GM23248 (cell line): ENCODE results near the gene SCN11A. TPM values are rescaled to one million over a fixed set of nuclear protein-coding genes. Genes with fewer than 3 reads are reported as not detected.

Experiments
- DNase-seq: peaks from one replicate; pipeline ENCODE4 v3.0.0-alpha.2; 2015
- H2AFZ ChIP-seq: fragments of 200-600 bp; sonication (generic); 2 replicates; pipeline ENCODE4 v1.6.1; 2016; ENCODE audit warnings: antibody characterized with exemption
- H3F3A ChIP-seq: fragments of 200-600 bp; sonication (generic); 2 replicates; pipeline ENCODE4 v1.6.1; 2016; ENCODE audit warnings: mild to moderate bottlenecking, antibody characterized with exemption, mixed run types; ENCODE audit not compliant: insufficient read depth
- H3K27ac ChIP-seq: fragments of 200-600 bp; sonication (generic); 2 replicates; pipeline ENCODE4 v1.5.1; 2016; ENCODE audit warnings: mild to moderate bottlenecking
- H3K27me3 ChIP-seq: fragments of 200-600 bp; sonication (generic); replicated peaks from 2 replicates; pipeline ENCODE4 v1.6.1; 2016; ENCODE audit warnings: mild to moderate bottlenecking; ENCODE audit not compliant: insufficient read depth
- H3K36me3 ChIP-seq: fragments of 200-600 bp; sonication (generic); 2 replicates; pipeline ENCODE4 v1.6.1; 2016; ENCODE audit warnings: low read depth, mild to moderate bottlenecking
- H3K4me1 ChIP-seq: fragments of 200-600 bp; sonication (generic); 2 replicates; pipeline ENCODE4 v1.6.1; 2016; ENCODE audit warnings: mild to moderate bottlenecking; ENCODE audit not compliant: insufficient read depth
- H3K4me2 ChIP-seq: fragments of 200-600 bp; sonication (generic); one replicate; pipeline ENCODE4 v1.6.1; 2016; ENCODE audit warnings: mild to moderate bottlenecking; ENCODE audit not compliant: unreplicated experiment
- H3K4me3 ChIP-seq: fragments of 200-600 bp; sonication (generic); 2 replicates; pipeline ENCODE4 v1.5.1; 2016; ENCODE audit warnings: mild to moderate bottlenecking
- H3K79me2 ChIP-seq: fragments of 200-600 bp; sonication (generic); 2 replicates; pipeline ENCODE4 v1.6.1; 2016; ENCODE audit warnings: mild to moderate bottlenecking; ENCODE audit not compliant: insufficient read depth
- H3K9ac ChIP-seq: fragments of 200-600 bp; sonication (generic); 2 replicates; pipeline ENCODE4 v1.6.1; 2016; ENCODE audit warnings: mild to moderate bottlenecking
- H3K9me2 ChIP-seq: fragments of 200-600 bp; sonication (generic); 2 replicates; pipeline ENCODE4 v1.6.1; 2016; ENCODE audit warnings: mixed run types, mild to moderate bottlenecking, moderate library complexity; ENCODE audit not compliant: insufficient read depth
- H3K9me3 ChIP-seq: fragments of 200-600 bp; sonication (generic); one replicate; pipeline ENCODE4 v1.6.1; 2017; ENCODE audit warnings: low read depth
- H4K20me1 ChIP-seq: fragments of 200-600 bp; sonication (generic); 2 replicates; pipeline ENCODE4 v1.6.0; 2016; ENCODE audit not compliant: insufficient read depth
- EZH2 ChIP-seq: fragments of 200-600 bp; sonication (generic); IDR thresholded peaks from 2 replicates; pipeline ENCODE4 v1.6.1; 2018; ENCODE audit warnings: antibody characterized with exemption, mild to moderate bottlenecking; ENCODE audit not compliant: insufficient read depth, poor library complexity, severe bottlenecking
- EZH2phosphoT487 ChIP-seq: fragments of 200-600 bp; sonication (generic); IDR thresholded peaks from 2 replicates; pipeline ENCODE4 v1.6.1; 2018; ENCODE audit warnings: antibody characterized with exemption, moderate library complexity, mild to moderate bottlenecking, low read depth; ENCODE audit not compliant: insufficient read depth
- WGBS, 2 experiments: methylation state at CpG; one replicate each; pipeline ENCODE4 v1.1.6; 2015 to 2017; ENCODE audit warnings: low lambda C conversion rate in 2 of 2, low coverage in 1 of 2; ENCODE audit errors: missing lambda C conversion rate in 2 of 2; 5-methylcytosine and 5-hydroxymethylcytosine counted together
- in situ Hi-C: fragments of 300-500 bp; cut with MboI; formaldehyde crosslinking; loops from 2 replicates; pipeline ENCODE4 v1.15.0; 2020
- polyA plus RNA-seq: library from polyadenylated mRNA; unstranded; fragments of >200 nt; fragmentation: Nextera tagmentation; extraction: Ambion mirVana; gene quantifications from 2 replicates; pipeline ENCODE4 v1.2.1, GENCODE V29; 2016
- total RNA-seq: library from RNA; depleted of rRNA; stranded (reverse); fragments of >200 nt; shearing (Covaris generic); gene quantifications from 2 replicates; pipeline ENCODE4 v1.2.3, GENCODE V29; 2014

SCN11A gene
- total and polyA plus RNA-seq, 2 experiments from 2014 or later: not detected

DNA sequence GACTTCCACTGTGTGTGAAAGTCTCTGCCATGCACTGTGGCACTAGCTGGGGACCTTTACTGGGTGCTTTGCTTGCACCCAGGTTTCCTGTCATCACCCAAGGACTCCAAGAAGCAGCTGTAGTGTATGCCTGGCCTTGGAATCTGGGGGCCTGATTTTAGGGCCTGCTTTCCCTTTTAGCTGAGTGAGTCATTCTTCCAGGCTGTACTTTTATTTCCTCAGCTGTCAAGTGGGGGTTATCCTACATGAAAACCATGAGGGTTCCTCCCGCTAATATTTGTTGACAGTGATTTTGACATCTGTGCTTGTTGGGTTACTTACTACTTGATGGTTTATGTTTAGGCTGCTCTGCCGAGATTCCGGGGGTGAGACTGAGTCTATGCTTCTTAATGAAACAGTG lies 37.1 kb upstream of the SCN11A start:
- Histone ChIP-seq H3K79me2 (no peaks in the 10 kb centered on the region), H4K20me1 (no peaks in the 10 kb centered on the region), H3K4me3 (no peak overlapping the region), H3K9me2 (no peaks in the 10 kb centered on the region), H3K27ac (no peak overlapping the region), H3F3A (no peaks in the 10 kb centered on the region), H3K9ac (no peak overlapping the region), H3K36me3 (peaks cover 39% of the 10 kb centered on the region), H3K4me2 (no peak overlapping the region), H3K9me3 (no peaks in the 10 kb centered on the region), H3K27me3 (no peaks in the 10 kb centered on the region), H2AFZ (no peak overlapping the region), H3K4me1 (no peaks in the 10 kb centered on the region)
- DNase-seq: peak; percentile 14
- TF ChIP-seq EZH2phosphoT487: no peak
- TF ChIP-seq EZH2: no peak
- 76 to 83% methylated on average over 3 of the region's 3 CpGs for WGBS, 2 experiments
- in situ Hi-C loops: no loop called here

DNA sequence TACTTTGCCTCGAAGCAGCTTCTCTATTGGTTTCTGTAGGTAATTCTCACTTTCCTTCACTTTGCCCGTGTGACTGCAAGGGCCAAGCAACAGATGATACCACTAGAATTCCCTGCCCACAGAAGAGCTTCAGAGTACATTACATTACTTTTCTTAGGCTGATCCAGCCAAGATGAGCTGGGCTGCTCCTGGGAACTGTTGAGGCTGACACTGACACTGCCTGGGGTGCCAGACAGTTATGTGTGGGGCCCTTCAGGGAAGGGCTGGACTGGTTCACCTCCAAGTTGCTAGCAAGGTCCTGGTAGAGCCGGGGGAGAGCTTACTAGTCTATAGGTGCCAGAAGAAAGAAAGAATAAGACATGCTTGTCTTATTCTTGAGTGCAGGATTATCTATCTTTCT lies 36.7 kb upstream of the SCN11A start:
- Histone ChIP-seq H3K9ac (no peak overlapping the region), H3K27ac (no peak overlapping the region), H3K79me2 (no peaks in the 10 kb centered on the region), H3K9me3 (no peaks in the 10 kb centered on the region), H2AFZ (no peak overlapping the region), H3F3A (no peaks in the 10 kb centered on the region), H3K9me2 (no peaks in the 10 kb centered on the region), H3K4me3 (no peak overlapping the region), H3K4me2 (no peak overlapping the region), H3K36me3 (peaks cover 34% of the 10 kb centered on the region), H4K20me1 (no peaks in the 10 kb centered on the region), H3K4me1 (no peaks in the 10 kb centered on the region), H3K27me3 (no peaks in the 10 kb centered on the region)
- in situ Hi-C loops: no loop called here
- no peak for DNase-seq
- TF ChIP-seq EZH2 (no peak), EZH2phosphoT487 (no peak)
- 91 to 97% methylated on average over 3 of the region's 3 CpGs for WGBS, 2 experiments

DNA sequence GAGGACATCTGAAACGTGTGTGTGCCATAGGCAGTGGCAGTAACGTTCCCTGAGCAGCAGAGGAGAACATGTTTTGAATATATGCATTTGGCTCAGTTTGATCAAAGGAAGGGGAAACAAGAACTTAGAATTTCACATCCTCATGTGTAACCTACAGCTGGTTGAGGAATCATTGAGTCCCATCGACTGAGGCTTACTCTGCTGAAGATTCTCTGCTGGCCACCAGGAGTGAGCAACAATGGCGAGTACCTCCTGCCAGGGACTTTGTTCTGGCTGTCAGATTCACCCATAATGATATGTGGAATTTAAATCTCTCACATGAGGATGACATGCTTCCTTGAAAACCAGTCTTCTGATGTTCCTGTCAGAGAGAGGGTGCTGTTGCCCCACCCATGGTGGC lies 34.4 kb upstream of the SCN11A start:
- no peak overlapping the region for H3K4me2 ChIP-seq
- no peak overlapping the region for H3K27ac ChIP-seq
- H3K9me3 ChIP-seq: no peaks in the 10 kb centered on the region
- no peak overlapping the region for H3K9ac ChIP-seq
- H3K9me2 ChIP-seq: no peaks in the 10 kb centered on the region
- H3F3A ChIP-seq: no peaks in the 10 kb centered on the region
- TF ChIP-seq EZH2 (no peak), EZH2phosphoT487 (no peak)
- no peaks in the 10 kb centered on the region for H4K20me1 ChIP-seq
- peaks cover 26% of the 10 kb centered on the region for H3K36me3 ChIP-seq
- no peaks in the 10 kb centered on the region for H3K4me1 ChIP-seq
- H2AFZ ChIP-seq: no peak overlapping the region
- no peaks in the 10 kb centered on the region for H3K79me2 ChIP-seq
- in situ Hi-C loops: no loop called here
- H3K4me3 ChIP-seq: no peak overlapping the region
- no peak for DNase-seq
- no peaks in the 10 kb centered on the region for H3K27me3 ChIP-seq
- whole genome bisulfite sequencing, 2 experiments: 68 to 70% methylated on average over 4 of the region's 4 CpGs

DNA sequence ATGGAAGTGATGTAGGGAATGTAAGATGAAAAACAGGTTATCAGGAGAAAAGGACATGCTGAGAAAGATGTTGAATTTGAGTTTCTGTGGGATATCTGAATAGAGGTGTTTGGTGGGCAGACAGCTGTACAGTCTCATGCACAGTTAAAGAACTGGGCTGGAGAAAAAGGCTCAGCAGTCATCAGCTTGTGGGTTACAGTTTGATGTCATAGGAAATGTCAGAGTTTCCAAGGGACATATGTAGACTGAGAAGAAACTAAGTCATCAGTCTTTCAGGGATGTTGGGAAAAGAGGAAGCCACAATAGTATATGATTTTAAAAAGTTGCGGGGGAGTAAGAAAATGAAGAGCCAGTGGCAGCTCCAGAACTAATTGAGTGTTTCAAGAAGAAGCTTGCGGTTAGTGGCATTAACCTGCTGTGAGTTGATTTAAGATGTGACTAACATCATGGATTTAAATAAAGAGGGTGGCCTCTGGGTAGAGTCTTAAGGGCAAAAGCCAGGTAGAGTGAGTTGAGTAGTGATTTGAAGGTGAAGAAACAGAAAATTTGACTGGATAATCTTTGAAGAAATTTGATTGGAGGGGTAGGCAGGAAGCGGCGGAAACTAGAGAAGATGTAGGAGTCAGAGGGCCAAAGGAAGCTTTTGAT lies 31.0 kb upstream of the SCN11A start:
- Histone ChIP-seq H3K4me2 (no peak overlapping the region), H3K36me3 (peaks cover 11% of the 10 kb centered on the region), H3F3A (no peaks in the 10 kb centered on the region), H3K9me2 (no peaks in the 10 kb centered on the region), H3K4me1 (no peaks in the 10 kb centered on the region), H3K79me2 (no peaks in the 10 kb centered on the region), H3K4me3 (no peak overlapping the region), H3K27ac (no peak overlapping the region), H3K27me3 (no peaks in the 10 kb centered on the region), H2AFZ (no peak overlapping the region), H4K20me1 (no peaks in the 10 kb centered on the region), H3K9me3 (no peaks in the 10 kb centered on the region), H3K9ac (no peak overlapping the region)
- no peak for DNase-seq
- 98% methylated on average over 4 of the region's 4 CpGs for WGBS, 2 experiments
- TF ChIP-seq EZH2: no peak
- in situ Hi-C loops: no loop called here

DNA sequence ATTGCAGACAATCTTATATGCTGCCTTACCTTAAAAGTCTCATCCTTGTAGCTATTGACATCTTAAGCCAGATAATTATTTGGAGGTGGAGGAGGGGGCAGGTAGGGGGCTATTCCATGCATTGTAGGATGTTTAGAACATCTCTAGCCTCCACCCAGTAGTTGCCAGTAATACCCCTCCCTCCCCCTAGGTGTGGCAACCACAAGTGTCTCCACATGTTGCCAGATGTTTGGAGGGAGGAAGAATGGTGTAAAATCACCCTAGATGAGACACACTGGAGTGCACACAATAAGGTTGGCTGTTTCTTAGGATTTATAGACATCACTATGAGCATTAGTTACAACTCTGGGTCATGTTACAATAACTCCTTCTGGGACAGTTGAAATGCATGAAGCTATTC lies 28.3 kb upstream of the SCN11A start:
- no peak overlapping the region for H2AFZ ChIP-seq
- no peak overlapping the region for H3K4me3 ChIP-seq
- DNase-seq: no peak
- no peak overlapping the region for H3K27ac ChIP-seq
- H3K36me3 ChIP-seq: peaks cover 22% of the 10 kb centered on the region
- H3K9ac ChIP-seq: no peak overlapping the region
- TF ChIP-seq EZH2 (no peak), EZH2phosphoT487 (no peak)
- no peaks in the 10 kb centered on the region for H3F3A ChIP-seq
- no peaks in the 10 kb centered on the region for H4K20me1 ChIP-seq
- no peaks in the 10 kb centered on the region for H3K9me2 ChIP-seq
- H3K4me1 ChIP-seq: no peaks in the 10 kb centered on the region
- H3K27me3 ChIP-seq: no peaks in the 10 kb centered on the region
- no peak overlapping the region for H3K4me2 ChIP-seq
- H3K79me2 ChIP-seq: no peaks in the 10 kb centered on the region
- in situ Hi-C loops: no loop called here
- H3K9me3 ChIP-seq: no peaks in the 10 kb centered on the region
